ENCODE measurements around the gene CHCHD4.

The CHCHD4 gene

GRCh38 chr3:14148041-14148985 is 23.6 kb upstream of the CHCHD4 start:
- DNase-seq, result no peak

GRCh38 chr3:14147617-14148016 is 22.9 kb upstream of the CHCHD4 start:
- no peak for DNase-seq

- no peak for DNase-seq
Measured at GRCh38 chr3:14147066-14147435, 22.4 kb upstream of the CHCHD4 start.

GRCh38 chr3:14146381-14147065 is 21.9 kb upstream of the CHCHD4 start:
- no peak for DNase-seq

GRCh38 chr3:14145670-14146380 is 21.2 kb upstream of the CHCHD4 start:
- DNase-seq, result no peak

- no peak for DNase-seq
Measured at GRCh38 chr3:14145236-14145635, 20.6 kb upstream of the CHCHD4 start.

GRCh38 chr3:14144423-14145075 is 19.9 kb upstream of the CHCHD4 start:
- DNase-seq, result peak; percentile 67

GRCh38 chr3:14143271-14144225 is 18.9 kb upstream of the CHCHD4 start:
- no peak for DNase-seq

GRCh38 chr3:14142567-14143270 is 18.0 kb upstream of the CHCHD4 start:
- DNase-seq, result no peak

- peak; percentile 70 for DNase-seq
Measured at GRCh38 chr3:14141602-14142341, 17.1 kb upstream of the CHCHD4 start.

GRCh38 chr3:14141144-14141543 is 16.5 kb upstream of the CHCHD4 start:
- DNase-seq, result no peak

- no peak for DNase-seq
Measured at GRCh38 chr3:14140668-14141067, 16.0 kb upstream of the CHCHD4 start.

GRCh38 chr3:14139771-14140170 is 15.1 kb upstream of the CHCHD4 start:
- no peak for DNase-seq

GRCh38 chr3:14138878-14139655 is 14.4 kb upstream of the CHCHD4 start:
- DNase-seq, result no peak

GRCh38 chr3:14138109-14138877 is 13.6 kb upstream of the CHCHD4 start:
- no peak for DNase-seq

- no peak for DNase-seq
Measured at GRCh38 chr3:14137445-14137844, 12.8 kb upstream of the CHCHD4 start.

- DNase-seq, result no peak
Measured at GRCh38 chr3:14137004-14137403, 12.3 kb upstream of the CHCHD4 start.

- DNase-seq, result no peak
Measured at GRCh38 chr3:14135581-14135980, 10.9 kb upstream of the CHCHD4 start.

- DNase-seq, result no peak
Measured at GRCh38 chr3:14134291-14134690, 9.6 kb upstream of the CHCHD4 start.

All from GDM1 (cell line).